HG03139 (cell line): Measurements from ENCODE around the gene MUC15.

Experiments
- ATAC-seq: cut with Tn5 transposase; IDR thresholded peaks from one replicate; pipeline ENCODE4 v1.9.1; 2021; ENCODE audit not compliant: unreplicated experiment

The MUC15 gene

GRCh38 chr11:26575946-26576345, 3.9 kb upstream of the MUC15 start:
- no peak for ATAC-seq

- ATAC-seq = no peak
These were observed 1.8 kb upstream of the MUC15 start for GRCh38 chr11:26573896-26574295.

- no peak for ATAC-seq
These were observed 823 bp upstream of the MUC15 start for GRCh38 chr11:26572770-26573402.

GRCh38 chr11:26569646-26570045, 2.4 kb downstream of the MUC15 start:
- no peak for ATAC-seq

GRCh38 chr11:26558190-26558589, 13.9 kb downstream of the MUC15 start:
- no peak for ATAC-seq

- ATAC-seq = no peak
These were observed 14.4 kb downstream of the MUC15 start for GRCh38 chr11:26557666-26558065.

GRCh38 chr11:26556582-26556981, 15.5 kb downstream of the MUC15 start:
- ATAC-seq = no peak

- ATAC-seq = no peak
These were observed 17.6 kb downstream of the MUC15 start for GRCh38 chr11:26554455-26554854.

GRCh38 chr11:26553182-26553581, 18.9 kb downstream of the MUC15 start:
- ATAC-seq = no peak

GRCh38 chr11:26551186-26551801, 20.8 kb downstream of the MUC15 start:
- ATAC-seq = no peak

GRCh38 chr11:26550022-26550421, 22.0 kb downstream of the MUC15 start:
- no peak for ATAC-seq

- ATAC-seq = no peak
These were observed 22.9 kb downstream of the MUC15 start for GRCh38 chr11:26549176-26549575.

- no peak for ATAC-seq
These were observed 30.2 kb downstream of the MUC15 start for GRCh38 chr11:26541870-26542269.

GRCh38 chr11:26539517-26539916, 32.5 kb downstream of the MUC15 start:
- ATAC-seq = no peak

- no peak for ATAC-seq
These were observed 34.7 kb downstream of the MUC15 start for GRCh38 chr11:26537341-26537740.

GRCh38 chr11:26527685-26528084, 44.4 kb downstream of the MUC15 start:
- ATAC-seq = no peak

GRCh38 chr11:26522912-26523610, 49.0 kb downstream of the MUC15 start:
- ATAC-seq = no peak

- no peak for ATAC-seq
These were observed 52.6 kb downstream of the MUC15 start for GRCh38 chr11:26519469-26519868.

- ATAC-seq = no peak
These were observed 59.9 kb downstream of the MUC15 start for GRCh38 chr11:26512196-26512595.

- no peak for ATAC-seq
These were observed 61.3 kb downstream of the MUC15 start for GRCh38 chr11:26510756-26511155.

- no peak for ATAC-seq
These were observed 61.9 kb downstream of the MUC15 start for GRCh38 chr11:26510164-26510563.
